RWPE1 (cell line): ENCODE measurements around the gene UBE4B.
A peak's percentile ranks its signal among the peaks of the same experiment; 100 is the strongest.

ENCODE experiments used
- CTCF ChIA-PET: fragments of 350-600 bp; sonication (Branson Sonifier 250); formaldehyde crosslinking; extraction: SDS; loops from one replicate; lab custom pipeline; 2021; lab: Yijun Ruan, JAX
- POLR2A ChIA-PET: fragments of 400-600 bp; formaldehyde crosslinking; extraction: SDS; loops from one replicate; lab custom pipeline; 2020; ENCODE audit warnings: antibody characterized with exemption; ENCODE audit not compliant: low non-redundant PET; lab: Yijun Ruan, JAX
- DNase-seq: peaks from one replicate; pipeline ENCODE4 v3.0.0; 2012; ENCODE audit warnings: low spot score
- H3K27ac ChIP-seq: fragments of 450-650 bp; 2 replicates; pipeline ENCODE4 v1.5.1; 2017
- TF ChIP-seq, protein P1 (sequence below): fragments of 450-650 bp; conservative IDR thresholded peaks from 2 replicates; pipeline ENCODE4 v1.5.1; 2017; ENCODE audit warnings: low read depth, mild to moderate bottlenecking

The UBE4B gene

DNA sequence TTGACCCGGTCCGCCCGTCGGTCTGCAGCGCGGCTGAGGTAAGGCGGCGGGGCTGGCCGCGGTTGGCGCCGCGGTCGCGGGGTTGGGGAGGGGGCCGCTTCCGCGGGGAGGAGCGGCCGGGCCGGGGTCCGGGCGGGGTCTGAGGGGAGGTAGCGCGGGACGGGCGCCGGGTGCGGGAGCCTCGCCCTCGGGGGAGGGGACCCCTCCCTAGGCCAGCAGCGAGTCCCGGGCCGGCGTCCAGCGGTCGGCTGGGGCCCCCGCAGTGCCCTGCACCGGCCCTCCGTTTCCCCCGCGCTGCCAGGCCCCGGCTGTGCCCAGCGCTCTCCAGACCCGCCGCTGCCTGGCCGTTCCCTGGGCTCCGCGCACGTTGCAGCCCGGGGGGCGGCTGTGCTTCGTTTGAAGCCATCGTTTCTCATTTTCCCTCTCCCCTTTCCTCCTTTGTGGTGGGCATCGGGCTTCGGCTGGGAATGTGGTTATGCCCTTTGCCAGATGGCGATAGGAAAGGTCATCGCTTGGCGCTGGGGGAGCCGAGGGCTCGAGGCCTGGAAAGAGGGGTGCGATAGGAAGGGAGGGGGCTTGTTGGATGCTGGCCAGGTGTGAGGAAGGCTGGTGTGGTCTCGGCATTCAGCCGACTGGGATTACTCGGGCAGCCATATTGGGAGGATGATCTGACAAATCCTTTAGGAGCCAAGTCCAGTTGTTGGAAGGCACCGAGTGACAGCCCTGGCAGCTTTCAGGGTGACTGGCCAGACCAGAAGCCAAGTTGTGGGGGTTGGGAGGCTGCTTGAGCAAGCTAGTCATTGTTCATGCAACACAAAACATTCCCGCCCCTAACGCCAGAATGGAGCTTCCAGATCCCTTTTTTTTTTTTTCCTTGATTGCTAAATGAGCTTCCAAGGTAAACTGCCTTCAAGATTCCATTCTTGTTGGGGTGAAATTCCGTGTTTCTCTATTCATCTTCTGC is 178.4 kb downstream of the UBE4B start:
- peak overlapping the region; percentile 97 for H3K27ac ChIP-seq

DNA sequence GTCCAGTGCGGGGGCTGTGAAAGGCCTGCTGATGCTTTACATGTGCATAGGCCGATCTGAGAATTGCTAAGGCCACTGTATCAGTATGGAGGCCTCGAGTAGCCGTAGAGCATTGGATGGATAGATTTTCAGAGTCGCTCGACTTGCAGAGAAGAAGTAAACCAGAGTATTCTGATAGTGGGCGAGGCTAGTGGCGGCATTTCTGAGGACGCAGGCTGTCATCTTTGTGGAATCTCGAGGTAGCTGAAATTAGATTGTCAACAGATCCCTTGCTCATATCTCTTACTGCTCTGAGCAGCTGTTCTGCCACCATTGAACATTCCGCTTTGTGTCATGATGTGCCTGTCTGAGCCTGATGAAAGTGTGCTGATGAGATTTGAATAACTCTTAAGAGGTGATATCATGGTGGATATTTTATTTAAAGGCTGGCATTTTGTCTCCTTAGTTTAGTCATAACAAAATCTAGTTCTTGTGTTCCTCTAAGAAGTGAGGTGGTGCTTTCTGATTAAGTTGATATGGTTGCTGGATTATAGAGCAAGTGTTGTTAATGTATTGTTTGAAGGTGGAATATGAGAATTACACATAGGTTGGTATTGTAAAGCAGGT is 179.2 kb downstream of the UBE4B start:
- ChIA-PET CTCF (interaction anchor here (0.6 kb wide), 1 partner anchor 55 kb away, joined by 3 read pairs; no protein-coding TSS in a partner anchor), POLR2A (interaction anchor here (0.6 kb wide), 1 partner anchor 132 kb away, joined by 3 read pairs; no protein-coding TSS in a partner anchor)
- H3K27ac ChIP-seq, result peak overlapping the region; percentile 97
- TF ChIP-seq, protein P1, sequence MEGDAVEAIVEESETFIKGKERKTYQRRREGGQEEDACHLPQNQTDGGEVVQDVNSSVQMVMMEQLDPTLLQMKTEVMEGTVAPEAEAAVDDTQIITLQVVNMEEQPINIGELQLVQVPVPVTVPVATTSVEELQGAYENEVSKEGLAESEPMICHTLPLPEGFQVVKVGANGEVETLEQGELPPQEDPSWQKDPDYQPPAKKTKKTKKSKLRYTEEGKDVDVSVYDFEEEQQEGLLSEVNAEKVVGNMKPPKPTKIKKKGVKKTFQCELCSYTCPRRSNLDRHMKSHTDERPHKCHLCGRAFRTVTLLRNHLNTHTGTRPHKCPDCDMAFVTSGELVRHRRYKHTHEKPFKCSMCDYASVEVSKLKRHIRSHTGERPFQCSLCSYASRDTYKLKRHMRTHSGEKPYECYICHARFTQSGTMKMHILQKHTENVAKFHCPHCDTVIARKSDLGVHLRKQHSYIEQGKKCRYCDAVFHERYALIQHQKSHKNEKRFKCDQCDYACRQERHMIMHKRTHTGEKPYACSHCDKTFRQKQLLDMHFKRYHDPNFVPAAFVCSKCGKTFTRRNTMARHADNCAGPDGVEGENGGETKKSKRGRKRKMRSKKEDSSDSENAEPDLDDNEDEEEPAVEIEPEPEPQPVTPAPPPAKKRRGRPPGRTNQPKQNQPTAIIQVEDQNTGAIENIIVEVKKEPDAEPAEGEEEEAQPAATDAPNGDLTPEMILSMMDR, result no peak
- peak; percentile 26 for DNase-seq

More for the DNA sequence above, 178.4 kb downstream of the UBE4B start:
- ChIA-PET POLR2A (interaction anchor here (0.6 to 0.9 kb wide), 3 partner anchors 20 to 446 kb away, joined by 3 to 4 read pairs (median 3); no protein-coding TSS in a partner anchor), CTCF (interaction anchor here (0.5 to 1.6 kb wide), 16 partner anchors 10 to 577 kb away, joined by 3 to 8 read pairs (median 4); no protein-coding TSS in a partner anchor)
- TF ChIP-seq, protein P1, result no peak
- peak; percentile 68 for DNase-seq

DNA sequence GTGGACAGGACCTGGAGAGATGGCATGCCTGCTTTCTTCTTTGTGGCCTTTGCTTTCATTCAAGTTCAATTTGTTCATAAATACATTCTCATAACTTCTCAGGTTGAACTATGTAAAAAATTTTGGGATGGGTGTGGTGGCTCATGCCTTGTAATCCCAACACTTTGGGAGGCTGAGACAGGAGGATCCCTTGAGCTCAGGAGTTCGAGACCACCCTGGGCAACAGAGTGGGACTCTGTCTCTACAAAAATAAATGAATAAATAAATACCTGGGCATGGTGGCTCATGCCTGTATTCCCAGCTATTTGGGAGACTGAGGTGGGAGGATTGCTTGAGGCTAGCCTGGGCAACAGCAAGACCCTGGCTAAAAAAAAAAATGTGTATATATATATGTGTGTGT is 179.7 kb downstream of the UBE4B start:
- ChIA-PET POLR2A (interaction anchor here (0.6 kb wide), 1 partner anchor 980 kb away, joined by 8 read pairs; no protein-coding TSS in a partner anchor), CTCF (no interaction called here)
- no peak for DNase-seq
- no peak overlapping the region for H3K27ac ChIP-seq
- TF ChIP-seq, protein P1, result no peak

DNA sequence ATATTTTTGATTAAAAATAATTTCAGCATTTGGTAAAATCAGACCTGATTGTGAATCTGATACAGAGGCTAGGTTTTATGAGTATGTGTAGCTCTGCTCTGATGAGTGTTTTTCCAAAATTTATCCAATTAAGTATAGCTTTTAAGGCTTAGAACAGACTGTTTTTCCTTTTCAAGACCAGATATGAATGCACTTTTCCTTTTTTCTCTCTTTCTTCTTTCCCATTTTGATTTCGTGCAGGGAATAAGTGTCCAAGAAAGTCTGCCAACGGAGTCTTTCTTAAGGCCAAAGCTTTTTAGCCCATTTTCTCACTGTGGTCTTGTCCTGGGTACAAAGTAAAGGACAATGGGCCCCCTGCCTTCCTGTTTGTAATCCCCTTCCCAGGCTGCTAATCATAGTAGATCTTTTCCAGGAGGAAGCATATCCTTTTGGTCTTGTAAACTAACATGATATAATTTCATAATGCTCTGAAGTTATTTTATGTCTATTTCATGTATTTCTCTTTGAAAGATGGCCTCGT is 180.5 kb downstream of the UBE4B start:
- ChIA-PET POLR2A (no interaction called here), CTCF (no interaction called here)
- H3K27ac ChIP-seq, result no peak overlapping the region
- no peak for DNase-seq
- TF ChIP-seq, protein P1, result no peak

DNA sequence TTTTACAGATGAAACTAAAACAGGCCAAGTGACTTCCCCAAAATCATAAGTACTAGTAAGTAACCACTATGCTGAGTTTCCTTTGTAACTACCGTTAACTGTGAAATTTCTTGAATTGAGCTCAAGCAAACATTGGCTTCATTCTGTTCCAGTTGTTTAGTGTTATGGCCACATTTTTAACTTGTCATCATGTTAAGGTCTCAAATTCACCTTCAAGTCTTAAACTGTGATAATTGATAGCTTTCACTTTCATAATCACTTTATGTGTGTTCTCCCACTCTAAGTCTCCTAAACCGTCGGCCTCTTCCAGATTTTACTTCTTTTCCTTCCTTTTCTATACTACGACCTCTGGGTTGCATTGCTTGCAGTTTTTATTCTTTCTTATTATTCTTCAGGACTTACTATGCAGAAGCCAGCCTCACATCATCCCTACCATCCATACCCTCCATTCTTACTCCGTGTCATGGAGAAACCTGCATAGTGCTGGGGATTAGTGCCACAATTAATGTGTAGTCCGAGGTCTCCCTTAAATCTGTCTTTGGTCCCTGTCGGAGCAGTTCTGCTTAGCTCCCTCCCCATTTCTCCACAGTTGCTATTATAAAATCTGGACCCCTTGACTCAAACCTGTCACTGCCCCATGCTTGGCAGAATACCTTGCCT is 183.5 kb downstream of the UBE4B start:
- H3K27ac ChIP-seq, result no peak overlapping the region
- POLR2A ChIA-PET, result interaction anchor here (0.7 kb wide), 1 partner anchor 182 kb away, joined by 3 read pairs; no protein-coding TSS in a partner anchor
- DNase-seq, result no peak
- TF ChIP-seq, protein P1, result no peak
- CTCF ChIA-PET, result interaction anchor here (0.7 kb wide), 1 partner anchor 171 kb away, joined by 3 read pairs; no protein-coding TSS in a partner anchor
